AG09309 (cell line): ENCODE results near the gene DUOX1.
A peak's percentile ranks its signal among the peaks of the same experiment; 100 is the strongest.

Experiments
- DNase-seq: peaks from one replicate; pipeline ENCODE4 v3.0.0-alpha.2; 2010; ENCODE audit warnings: low read depth
- H3K4me3 ChIP-seq: 2 replicates; pipeline ENCODE4 v1.5.1; 2011; ENCODE audit warnings: mild to moderate bottlenecking, low read depth, low read length, moderate library complexity; ENCODE audit not compliant: control insufficient read depth
- CTCF ChIP-seq: IDR thresholded peaks from 2 replicates; pipeline ENCODE4 v1.5.1; 2011; ENCODE audit warnings: mild to moderate bottlenecking, low read depth, low read length, inconsistent platforms; ENCODE audit not compliant: insufficient read depth, control insufficient read depth; ENCODE audit errors: missing control alignments

Gene DUOX1

GRCh38 chr15:45149060-45149459, 19.3 kb downstream of the DUOX1 start:
- DNase-seq: no peak
- no peak for TF ChIP-seq CTCF

GRCh38 chr15:45150481-45150880, 20.7 kb downstream of the DUOX1 start:
- no peak for DNase-seq
- H3K4me3 ChIP-seq: no peak overlapping the region
- no peak for TF ChIP-seq CTCF

More at GRCh38 chr15:45149060-45149459, 19.3 kb downstream of the DUOX1 start:
- no peak overlapping the region for H3K4me3 ChIP-seq

DNA sequence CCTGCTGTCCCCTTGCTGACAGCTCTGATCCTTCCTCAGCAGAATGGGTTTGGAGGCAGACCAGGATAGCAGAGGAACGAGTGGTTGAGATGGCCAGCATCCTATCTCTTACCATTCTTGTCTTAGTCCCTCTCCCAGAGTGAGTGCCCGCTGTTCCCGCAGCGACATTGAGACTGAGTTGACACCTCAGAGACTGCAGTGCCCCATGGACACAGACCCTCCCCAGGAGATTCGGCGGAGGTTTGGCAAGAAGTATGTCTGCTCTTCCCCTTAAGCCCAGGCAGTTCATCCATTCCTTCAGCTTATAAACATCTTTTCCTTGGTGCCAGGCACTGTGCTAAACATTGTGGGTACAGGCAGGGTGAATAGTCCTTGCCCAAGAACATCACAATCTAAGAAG, 21.2 kb downstream of the DUOX1 start:
- no peak overlapping the region for H3K4me3 ChIP-seq
- DNase-seq: no peak
- TF ChIP-seq CTCF: no peak

DNA sequence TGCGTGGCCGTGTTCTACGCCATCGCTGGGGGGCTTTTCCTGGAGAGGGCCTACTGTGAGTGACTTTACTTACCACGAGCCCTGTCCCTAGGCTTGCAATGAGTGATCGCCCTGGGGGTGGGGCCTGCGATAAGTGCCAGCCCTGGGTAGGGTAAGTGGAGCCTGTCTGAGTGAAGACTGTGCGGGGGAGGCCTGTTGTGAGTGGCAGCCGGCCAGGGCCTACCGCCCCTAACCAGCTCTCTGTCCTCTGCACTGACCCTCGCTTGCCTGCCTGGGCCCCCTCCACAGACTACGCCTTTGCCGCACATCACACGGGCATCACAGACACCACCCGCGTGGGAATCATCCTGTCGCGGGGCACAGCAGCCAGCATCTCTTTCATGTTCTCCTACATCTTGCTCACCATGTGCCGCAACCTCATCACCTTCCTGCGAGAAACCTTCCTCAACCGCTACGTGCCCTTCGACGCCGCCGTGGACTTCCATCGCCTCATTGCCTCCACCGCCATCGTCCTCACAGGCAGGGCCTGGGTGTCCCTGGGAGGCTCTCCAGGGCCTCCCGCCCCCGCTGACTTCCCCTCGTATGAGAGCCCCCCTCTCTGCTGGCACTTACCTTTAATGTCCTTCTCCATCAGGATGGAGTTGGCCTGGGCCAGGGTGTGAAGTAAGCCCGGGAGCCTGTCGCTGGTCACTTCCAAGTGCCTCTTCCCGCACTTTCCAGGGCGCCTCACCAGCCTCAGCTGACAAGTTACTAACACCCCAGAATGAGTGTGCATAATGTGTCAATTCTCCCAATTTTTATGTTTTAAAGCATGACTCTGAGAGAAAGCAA, 22.4 kb downstream of the DUOX1 start:
- H3K4me3 ChIP-seq: no peak overlapping the region
- no peak for DNase-seq
- no peak for TF ChIP-seq CTCF

DNA sequence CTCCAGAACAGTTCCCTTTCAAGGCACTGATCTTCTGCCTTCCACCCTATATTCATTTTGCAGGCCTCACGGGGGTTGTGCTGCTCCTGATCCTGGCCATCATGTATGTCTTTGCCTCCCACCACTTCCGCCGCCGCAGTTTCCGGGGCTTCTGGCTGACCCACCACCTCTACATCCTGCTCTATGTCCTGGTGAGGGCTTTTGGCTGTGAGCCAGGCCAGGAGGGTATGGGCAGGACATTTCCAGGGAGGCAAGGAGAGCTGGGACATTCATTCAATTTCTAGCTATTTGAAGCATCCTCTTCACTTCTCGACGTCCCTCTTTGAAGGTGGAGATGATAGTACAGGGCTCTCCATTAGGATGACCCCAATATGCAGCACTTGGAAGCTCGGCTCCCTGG, 25.9 kb downstream of the DUOX1 start:
- DNase-seq: no peak
- H3K4me3 ChIP-seq: no peak overlapping the region
- TF ChIP-seq CTCF: no peak

DNA sequence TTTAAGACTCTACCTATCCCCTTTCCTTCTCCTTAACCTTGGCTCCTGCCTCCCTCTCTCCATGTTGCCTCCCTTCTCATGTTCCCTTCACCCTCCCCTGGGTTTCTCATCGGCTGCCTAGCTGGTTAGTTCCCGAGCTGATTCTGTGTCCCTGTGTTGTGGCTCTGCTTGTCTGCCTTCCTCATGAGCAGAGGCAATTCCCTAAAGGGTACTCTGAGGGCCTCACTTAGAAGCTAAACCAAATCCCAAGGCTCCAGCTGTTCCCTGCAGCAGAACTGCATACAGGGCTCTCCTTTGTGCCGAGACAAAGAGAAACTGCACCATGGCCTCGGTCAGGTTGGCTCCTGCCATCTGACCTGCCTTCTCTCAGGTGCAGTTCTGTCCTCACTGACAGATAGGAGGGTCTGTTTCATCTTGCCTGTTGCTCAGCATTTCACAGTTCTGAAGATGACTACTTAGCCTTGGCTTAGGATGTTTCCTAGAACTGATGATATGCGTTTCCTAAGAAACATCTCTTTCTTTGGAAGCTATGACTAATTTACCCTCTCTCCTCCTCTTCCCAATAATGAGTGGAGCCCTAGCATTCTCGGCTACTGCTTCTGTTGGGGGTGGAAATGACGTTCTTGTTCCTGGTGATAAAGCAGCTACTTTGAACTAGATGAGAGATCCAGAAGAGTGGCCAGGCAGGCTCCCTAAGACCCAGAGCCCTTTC, 27.1 kb downstream of the DUOX1 start:
- no peak for TF ChIP-seq CTCF
- peak; percentile 73 for DNase-seq
- no peak overlapping the region for H3K4me3 ChIP-seq
